NCI-H2107 treated with DMSO at 0.1 percent for 48 hours (cell line): ENCODE measurements around the gene TACC3.
"Not testable (repeated sequence)": the region's sequence is repeated elsewhere in the genome, so short reads cannot be mapped to it uniquely, and the experiment has no call there.

ENCODE experiments used
- DNase-seq: peaks from one replicate; lab custom pipeline; 2025; ENCODE audit not compliant: unreplicated experiment; lab: John Stamatoyannopoulos, UW

Gene TACC3

DNA sequence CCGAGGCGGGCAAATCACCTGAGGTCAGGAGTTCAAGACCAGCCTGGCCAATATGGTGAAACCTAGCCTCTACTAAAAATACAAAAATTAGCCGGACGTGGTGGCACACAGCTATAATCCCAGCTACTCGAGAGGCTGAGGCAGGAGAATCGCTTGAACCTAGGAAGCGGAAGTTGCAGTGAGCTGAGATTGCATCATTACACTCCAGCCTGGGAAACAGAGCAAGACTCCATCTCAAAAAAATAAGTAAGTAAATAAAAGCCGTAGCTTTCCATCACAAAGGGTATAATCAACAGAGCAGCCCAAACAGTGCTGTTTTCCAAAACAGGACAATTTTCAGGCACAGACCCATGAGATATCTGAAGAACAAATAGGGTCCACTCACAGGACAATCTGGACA lies 19.6 kb upstream of the TACC3 start:
- DNase-seq, result not testable (repeated sequence)

DNA sequence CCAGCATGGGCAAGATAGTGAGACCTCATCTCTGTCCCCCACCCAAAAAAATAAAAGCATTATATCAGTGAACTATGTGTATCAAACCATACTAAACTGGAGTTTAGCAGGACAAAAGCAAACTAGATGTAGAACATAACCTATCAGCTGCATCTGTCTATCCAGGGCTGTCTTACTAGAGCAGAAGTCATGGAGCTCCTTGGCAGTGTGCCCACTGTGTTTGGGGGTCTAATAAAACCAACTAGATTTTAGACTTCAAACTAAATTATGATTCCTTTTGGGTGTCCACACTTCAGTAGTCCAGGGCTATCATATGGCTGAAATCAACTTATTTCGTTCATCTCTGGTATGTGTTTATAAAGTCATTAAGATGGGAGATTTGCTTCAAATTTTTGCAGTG lies 17.5 kb upstream of the TACC3 start:
- DNase-seq, result no peak

DNA sequence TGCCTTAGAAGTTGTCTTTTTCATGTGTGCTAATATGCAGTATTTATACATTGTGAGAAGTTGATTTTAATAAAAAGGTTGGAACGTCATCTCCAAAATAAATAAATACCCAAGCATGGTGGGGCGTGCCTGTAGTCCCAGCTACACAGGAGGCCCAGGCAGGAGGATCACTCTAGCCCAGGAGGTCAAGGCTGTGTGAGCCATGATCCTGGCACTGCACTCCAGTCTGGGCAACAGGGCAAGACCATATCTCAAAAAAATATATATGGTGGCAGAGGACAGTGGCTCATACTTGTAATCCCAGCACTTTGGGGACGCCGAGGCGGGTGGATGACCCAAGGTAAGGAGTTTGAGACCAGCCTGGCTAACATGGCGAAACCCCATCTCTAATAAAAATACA lies 15.6 kb upstream of the TACC3 start:
- DNase-seq, result no peak

DNA sequence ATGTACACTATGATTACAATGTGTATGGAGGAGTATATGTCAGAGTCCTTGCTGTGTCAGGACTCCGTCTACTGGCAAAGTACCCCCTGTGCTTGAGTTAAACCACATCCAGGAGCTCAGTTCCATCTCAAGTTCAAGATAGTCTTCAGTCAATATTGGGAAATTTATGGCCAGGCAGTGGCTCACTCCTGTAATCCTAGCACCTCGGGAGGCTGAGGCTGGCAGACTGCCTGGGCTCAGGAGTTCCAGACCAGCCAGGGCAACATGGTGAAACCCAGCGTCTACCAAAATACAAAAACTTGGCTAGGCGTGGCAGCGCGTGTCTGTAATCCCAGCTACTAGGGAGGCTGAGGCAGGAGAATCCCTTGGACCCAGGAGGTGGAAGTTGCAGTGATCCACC lies 15.0 kb upstream of the TACC3 start:
- no peak for DNase-seq

DNA sequence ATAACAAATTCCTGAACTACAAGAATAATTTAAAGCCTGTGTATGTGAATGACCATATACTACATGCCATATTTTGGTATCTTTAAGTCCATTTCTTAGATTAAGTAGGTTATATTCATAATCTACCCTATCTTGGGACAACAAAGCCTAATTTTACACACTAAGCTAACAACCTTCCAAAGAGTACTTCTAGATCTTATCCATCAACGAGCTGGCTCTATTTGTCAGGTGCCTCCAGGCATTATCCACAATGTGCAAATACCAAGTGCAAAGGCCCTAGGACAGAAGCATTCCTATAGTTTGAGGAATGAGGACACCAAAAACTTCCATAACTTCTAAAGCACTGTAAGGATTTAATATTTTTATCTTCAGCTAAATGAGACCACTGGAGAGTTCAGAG lies 12.7 kb upstream of the TACC3 start:
- no peak for DNase-seq

DNA sequence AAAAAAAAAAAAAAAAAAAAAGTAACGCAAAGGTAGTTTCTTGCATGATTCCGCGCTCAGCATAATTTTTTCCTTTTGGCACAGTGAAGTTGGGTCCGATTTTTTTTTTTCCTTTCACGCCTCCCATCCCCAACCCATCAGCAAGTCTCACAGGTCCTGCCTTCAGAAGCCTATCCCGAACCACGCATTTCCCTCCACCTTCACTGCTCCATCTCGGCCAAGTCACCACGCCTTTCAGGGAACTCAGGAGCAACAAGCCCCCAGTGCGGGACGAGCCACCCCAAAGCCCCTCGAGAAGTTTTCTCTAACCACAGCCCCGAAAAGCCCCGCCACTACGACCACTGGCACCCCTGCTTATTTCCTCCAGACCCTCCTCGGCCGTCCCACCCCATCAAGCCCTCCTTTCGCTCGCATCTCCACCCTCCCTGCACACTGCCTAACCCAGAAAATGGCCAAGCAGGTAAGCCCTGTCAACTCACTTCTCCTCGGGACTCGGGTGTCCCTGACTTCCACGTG lies 10.2 kb upstream of the TACC3 start:
- DNase-seq, result no peak

DNA sequence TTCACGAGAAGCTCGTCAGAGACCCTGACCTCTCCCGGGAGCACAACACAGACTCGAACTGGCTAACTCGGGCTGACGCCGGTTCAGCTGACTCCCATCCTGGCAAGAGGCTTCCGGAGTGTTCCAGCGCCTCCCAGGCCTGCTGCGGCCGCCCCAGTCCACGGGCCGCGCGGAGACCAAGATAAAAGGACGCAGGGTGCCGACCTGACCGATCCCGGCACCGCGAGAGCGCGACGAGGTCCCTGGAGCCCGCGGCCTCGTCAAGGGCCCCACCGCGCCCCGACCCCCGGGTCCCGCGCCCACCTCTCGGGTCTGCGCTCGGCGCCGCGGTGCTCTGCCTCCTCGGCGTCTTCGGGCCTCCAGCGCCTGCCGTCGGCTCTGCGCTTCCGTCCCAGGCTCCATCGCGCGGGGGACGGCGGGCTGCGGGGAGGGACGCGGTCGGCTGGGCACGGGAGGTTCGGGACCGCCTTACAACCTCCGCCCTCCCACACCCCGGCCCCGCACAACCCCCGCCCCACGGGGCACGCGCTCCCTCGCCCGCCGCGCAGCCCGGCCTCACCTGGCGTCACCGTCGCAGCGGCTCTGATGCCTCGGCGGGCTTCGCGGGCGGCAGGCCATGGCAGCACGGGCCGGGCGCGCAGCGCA lies 9.6 kb upstream of the TACC3 start:
- no peak for DNase-seq

DNA sequence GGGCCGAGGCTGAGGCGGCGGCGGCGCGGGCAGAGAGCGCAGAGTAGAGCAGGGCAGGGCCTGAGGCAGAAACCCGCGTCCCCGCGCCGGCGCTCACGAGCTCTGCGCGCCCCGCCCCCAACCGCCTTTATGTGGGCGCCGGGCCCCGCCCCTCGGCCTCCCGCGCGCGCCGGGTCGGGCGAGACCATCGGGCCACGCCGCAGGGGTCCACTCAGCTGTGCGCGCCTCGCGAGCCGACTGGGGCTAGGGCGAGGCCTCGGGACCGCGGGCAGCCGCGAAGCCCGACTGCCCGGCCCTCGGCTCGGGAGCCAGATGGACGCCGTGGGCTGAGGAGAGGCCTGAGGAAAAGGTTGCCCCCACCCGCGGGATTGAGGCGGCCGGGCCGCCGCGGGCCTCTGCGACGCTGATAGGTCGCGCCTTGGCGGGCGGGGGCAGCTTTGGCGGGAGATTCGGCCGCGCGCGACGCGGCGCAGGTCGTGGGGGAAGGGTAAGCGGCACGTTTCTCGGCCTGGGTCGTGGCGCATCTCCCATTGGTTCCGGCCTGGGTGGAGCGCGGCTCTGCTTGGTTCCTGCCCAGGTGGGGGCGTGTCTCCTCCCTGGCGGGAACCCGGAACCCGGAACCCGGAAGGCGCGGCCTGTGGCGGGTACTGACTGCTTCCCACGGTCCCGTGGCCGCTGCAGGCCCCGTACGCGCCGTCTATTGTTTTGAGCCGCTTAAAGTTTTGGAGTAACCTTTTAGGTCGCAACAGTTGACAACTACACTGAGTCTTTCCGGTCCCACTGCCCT lies 8.9 kb upstream of the TACC3 start, which contains the start of gene SLBP:
Gene SLBP (minus strand): TSS at position 104 of the 787 bp plus-strand sequence. CDS start 131 bp downstream, outside the sequence.
- DNase-seq, result peak; percentile 63

DNA sequence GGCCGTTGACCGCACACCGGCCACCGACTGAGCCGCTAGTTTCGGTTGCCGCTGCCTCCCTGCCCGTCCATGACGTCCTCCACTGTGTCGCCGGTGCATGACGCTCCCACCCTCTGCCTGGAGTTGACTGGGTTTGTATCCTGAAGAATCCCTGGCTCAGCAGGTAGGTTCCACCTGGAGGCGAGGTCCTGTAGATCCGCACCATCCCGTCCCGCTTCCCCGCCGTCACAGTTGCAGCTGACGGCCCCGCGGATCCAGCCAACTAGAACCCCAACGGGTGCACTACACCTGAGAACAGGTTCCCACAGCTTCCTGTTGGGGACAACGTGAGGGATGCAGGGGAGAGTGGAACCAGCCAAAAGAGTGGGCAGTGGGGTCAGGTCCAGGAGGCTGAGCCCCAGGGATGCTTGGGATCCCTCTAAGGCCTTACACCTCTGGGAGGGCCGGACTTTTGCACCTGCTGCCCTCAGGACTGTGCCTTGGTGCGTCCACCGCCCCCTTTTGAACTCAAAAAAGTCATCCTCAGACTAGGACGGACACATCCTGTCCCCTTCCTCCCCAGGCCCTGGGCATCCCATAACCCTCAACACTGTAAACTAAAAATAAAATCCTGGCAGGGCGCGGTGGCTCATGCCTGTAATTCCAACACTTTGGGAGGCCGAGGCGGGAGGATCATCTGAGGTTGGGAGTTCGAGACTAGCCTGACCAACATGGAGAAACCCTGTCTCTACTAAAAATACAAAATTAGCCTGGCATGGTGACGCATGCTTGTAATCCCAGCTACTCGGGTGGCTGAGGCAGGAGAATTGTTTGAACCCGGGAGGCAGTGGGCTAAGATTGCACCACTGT lies 8.1 kb upstream of the TACC3 start:
- no peak for DNase-seq

DNA sequence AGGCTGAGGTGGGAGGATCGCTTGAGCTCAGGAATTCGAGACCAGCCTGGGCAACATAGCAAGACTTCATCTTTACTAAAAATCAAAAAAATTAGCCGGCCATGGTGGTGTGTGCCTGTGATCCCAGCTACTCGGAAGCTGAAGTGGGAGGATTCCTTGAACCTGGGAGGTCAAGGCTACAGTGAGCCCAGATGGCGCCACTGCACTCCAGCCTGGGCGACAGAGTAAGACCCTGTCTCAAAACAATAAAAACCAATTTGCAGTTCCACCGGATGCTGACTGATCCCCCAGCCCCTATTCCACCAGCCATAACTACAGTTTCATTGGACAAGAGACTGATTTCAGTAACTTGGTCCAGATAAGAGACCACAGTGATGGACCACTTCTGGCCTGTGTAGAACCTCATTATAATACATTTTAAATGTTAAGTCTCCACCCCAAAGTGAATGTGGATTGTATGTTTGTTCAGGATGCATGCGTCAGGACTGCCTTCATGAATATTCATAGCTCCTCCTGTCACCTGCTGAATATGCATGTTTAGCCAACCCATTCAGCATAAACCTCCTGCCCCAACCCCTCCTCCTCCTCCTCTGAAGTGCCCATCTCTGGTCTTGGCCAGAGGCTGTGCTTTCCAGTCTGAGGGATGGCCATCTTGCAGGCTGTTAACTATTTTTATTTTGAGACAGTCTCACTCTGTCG lies 6.9 kb upstream of the TACC3 start:
- no peak for DNase-seq

DNA sequence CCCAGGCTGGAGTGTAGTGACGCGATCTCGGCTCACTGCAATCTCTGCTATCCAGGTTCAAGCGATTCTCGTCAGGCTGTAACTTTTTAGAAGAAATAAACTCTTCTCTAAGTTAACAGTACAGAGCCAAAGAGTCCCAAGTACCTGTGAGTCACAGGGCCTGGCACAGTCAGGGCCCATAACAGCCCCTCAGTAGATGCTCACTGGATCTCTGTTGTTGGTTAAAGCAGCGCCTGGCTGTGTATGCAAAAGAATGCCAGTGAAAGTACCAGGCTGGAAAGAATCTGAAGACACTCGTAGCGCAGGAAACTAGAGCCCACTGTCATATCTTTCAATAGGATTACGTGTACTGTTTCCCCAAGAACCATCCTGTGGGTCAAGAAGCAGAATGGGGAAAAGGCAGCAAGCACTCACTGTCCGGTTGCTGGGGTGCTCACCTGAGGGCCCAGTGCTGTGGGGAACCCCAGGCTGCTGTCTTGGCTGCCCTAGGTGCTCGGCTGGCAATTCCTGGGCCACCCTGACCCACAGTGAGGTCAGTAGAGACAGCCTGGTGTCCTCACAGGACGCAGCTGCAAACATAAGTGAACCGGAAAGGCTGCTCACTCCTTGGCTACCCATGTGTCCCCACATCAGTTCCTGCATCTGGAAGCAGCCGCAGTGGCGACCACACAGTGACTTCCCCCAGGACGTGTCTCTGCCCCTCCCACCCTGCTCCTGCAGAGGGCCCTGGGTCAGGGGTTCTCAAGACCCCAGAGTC lies 6.1 kb upstream of the TACC3 start:
- no peak for DNase-seq

DNA sequence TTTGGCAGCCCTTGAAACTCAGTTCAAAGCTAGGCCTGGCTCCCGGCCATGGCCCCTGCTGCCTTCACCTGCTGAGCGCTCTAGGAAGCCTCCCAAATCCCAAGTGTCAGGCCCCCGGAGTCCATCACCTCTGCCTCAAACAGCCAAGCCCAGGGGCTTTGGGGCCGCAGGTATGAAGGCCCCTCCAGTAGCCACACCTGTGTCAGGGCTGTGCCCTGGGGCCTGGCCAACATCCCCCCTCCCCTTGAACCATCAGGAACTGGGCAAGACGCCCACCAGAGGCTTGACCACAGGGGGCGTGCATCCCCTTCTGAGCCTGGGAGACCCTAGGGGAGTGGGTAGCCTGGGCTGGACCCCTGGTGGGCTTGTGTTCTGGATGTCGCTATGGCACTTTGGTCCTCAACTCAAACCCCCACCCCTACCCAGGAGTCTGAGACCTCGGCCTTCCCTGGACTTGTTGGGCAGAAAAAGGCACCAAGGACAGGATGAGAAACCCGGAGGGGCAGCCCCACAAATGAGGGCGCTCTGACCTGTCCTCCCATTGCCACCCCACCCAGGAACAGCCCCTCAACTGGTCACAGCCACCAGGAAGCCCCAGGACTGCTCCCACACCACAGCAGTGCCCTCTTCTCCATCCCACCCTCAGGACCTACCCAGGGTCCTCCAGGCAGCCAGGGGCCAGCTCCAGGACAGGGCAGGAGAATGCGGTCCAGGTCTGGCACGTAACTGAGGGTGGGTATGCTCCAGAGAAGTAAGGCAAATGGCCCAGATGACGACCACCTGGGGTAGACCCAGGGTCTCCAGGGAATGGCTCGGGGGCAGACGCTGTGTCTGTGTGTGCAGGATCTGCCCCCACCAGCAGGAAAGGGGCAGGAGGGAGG lies 5.0 kb upstream of the TACC3 start:
- DNase-seq, result no peak

DNA sequence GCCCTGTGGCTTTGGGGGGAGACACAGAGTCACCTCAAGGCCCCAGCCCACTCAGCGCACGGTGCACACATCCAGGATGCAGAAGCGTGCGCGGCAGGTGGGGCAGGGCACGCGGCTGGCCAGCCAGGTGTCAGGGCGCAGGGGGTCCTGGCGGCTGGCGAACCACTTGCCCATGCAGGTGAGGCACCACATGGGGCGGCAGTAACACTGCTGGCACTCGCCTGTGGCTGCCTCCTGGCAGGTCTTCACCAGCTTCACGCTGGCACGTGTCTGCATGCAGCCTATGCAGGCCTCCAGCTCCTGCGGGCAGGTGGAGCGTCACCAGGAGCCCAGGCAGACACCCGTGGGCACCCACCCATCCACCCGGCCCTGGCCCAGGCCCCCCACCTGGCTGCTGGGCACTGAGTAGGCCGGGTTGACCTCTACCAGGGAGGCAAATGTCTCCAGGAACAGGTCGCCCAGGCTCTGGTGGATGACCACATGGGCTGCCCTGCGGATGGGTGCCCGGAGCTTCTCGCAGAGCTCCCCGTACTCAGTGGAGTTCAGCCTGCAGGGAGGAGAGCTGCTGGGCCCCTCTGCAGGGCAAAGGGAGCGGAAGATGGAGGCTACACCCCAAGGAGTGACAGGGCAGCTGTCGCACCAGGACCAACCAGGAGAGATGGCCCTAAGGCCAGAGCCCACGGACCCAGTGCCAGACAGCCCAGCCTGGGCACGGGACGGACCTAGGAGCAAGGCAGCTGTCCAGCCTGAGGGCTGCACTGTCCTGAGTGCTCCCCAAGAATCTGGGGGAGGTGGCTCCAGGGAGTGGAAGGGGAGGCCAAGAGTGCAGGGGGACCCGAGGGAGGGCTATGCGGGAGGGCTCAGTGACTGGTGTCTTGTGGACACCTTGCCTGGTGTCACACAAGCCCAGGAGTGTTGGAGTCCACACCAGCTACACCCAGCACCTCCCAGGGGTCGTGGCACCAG lies 3.9 kb upstream of the TACC3 start:
- peak; percentile 24 for DNase-seq

DNA sequence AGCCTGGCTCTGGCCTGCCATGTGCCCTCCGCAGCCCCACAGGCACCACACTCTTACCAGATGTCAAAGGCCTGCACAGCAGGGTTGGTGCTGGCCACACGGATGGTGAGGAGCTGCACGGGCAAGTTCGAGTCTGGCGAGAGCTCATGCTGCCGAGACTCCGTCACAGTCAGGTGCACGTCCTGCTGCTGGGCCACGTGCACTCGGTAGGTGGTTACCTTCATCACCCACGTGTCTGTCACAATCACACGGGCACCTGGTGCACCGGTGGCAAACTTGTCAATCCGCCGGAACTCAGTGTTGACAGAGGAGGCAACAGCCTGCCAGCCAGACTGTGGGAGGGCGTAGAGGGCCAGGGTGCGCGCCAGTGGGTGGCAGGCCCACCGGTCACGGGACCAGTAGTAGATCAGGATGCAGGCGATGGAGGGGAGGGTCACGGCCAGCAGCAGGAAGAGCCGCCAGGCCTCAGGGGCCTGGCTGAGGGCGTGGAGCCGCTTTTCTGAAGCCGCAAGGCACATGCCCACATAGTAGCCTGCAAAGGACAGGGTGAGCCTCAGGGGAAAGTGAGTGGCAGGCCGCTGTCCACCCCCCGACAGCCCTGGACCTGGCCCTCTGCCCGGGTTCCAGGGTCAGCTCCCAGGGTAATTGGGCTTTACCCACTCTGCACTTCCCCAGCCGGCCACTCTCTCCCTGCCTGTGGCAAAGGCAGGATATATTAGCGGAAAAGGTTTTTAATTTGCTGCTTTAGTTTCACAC lies 3.0 kb upstream of the TACC3 start:
- no peak for DNase-seq

DNA sequence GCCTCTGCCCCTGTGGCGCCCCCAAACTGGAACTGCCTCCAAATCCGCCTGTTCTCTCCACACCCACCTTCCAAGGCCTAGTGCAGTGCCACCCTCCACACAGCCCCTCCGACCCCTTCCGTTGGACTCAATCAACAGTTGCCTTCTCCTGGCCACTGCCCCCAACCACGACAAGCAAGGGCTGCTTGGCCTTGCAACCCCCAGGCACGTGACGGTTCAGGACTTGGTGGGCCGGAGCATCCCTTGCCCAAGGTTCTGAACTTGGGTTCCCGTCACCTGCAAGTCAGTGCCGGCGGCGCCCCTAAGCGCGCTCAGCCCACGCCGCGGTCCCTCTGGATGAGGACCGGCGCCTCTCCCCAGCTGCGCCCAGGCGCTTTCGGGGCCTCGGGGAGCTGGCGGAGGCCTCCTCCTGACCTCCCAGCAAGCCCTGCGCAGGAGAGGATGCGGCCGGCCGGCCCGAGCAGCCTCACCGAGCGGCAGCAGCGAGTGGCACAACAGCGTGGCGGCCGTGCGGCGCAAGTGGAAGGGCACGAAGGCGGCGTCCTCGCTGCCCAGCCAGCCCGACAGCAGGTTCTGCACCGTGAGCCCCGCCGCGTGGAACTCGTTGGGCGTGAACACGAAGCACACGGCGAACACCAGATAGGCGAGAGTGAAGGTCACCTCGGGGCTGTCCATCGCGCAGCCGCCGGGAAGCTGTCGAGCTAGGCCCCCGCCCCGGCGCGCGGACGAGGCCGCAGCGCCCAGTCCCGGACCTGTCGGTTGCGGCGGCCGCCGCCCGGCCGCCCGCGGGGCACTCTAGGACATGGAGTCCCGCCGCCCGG lies 948 bp upstream of the TACC3 start:
- no peak for DNase-seq
